GM23338 (cell line): ENCODE data around the gene RPS6KA3. TPM values are rescaled to one million over a fixed set of nuclear protein-coding genes. Genes with fewer than 3 reads are reported as not detected.

ENCODE experiments used
- EZH2 ChIP-seq: fragments of 200-600 bp; sonication (generic); IDR thresholded peaks from one replicate; pipeline ENCODE4 v1.8.0; 2017; ENCODE audit warnings: antibody characterized with exemption, mild to moderate bottlenecking, low read depth; ENCODE audit not compliant: unreplicated experiment
- EZH2phosphoT487 ChIP-seq: fragments of 200-600 bp; sonication (generic); IDR thresholded peaks from one replicate; pipeline ENCODE4 v1.8.1; 2018; ENCODE audit warnings: antibody characterized with exemption; ENCODE audit not compliant: unreplicated experiment
- NANOG ChIP-seq: IDR thresholded peaks from 2 replicates; pipeline ENCODE4 v1.6.1; 2016; ENCODE audit warnings: antibody characterized with exemption, borderline replicate concordance
- POLR2AphosphoS5 ChIP-seq: IDR thresholded peaks from 2 replicates; pipeline ENCODE4 v1.6.1; 2016; ENCODE audit warnings: antibody characterized with exemption, low read depth
- STAT1 ChIP-seq: IDR thresholded peaks from one replicate; pipeline ENCODE4 v1.6.1; 2016; ENCODE audit warnings: antibody characterized with exemption; ENCODE audit not compliant: unreplicated experiment
- ZNF114 ChIP-seq: fragments of 250-450 bp; sonication (Bioruptor Pico); IDR thresholded peaks from 2 replicates; pipeline ENCODE4 v1.5.0; 2020; ENCODE audit warnings: mild to moderate bottlenecking, moderate library complexity
- ZNF331 ChIP-seq: fragments of 250-450 bp; sonication (Bioruptor Pico); IDR thresholded peaks from 2 replicates; pipeline ENCODE4 v1.5.0; 2020; ENCODE audit warnings: low read depth, mild to moderate bottlenecking, moderate library complexity
- polyA plus RNA-seq: library from polyadenylated mRNA; unstranded; fragments of >200 nt; fragmentation: Nextera tagmentation; extraction: Ambion mirVana; gene quantifications from 2 replicates; pipeline ENCODE4 v1.2.1, GENCODE V29; 2016
- total RNA-seq: library from RNA; depleted of rRNA; stranded (reverse); fragments of >200 nt; shearing (Covaris generic); gene quantifications from 2 replicates; pipeline ENCODE4 v1.2.3, GENCODE V29; 2014
- TF ChIP-seq, protein P1 (sequence below): fragments of 250-450 bp; sonication (Bioruptor Pico); IDR thresholded peaks from 2 replicates; pipeline ENCODE4 v1.5.0; 2020; ENCODE audit warnings: mild to moderate bottlenecking, moderate library complexity
- TF ChIP-seq, protein P2 (sequence below): IDR thresholded peaks from 2 replicates; pipeline ENCODE4 v1.6.1; 2016; ENCODE audit warnings: antibody characterized with exemption

Gene RPS6KA3
- total and polyA plus RNA-seq, 2 experiments from 2014 or later, result 3.2 to 12.2 TPM

DNA sequence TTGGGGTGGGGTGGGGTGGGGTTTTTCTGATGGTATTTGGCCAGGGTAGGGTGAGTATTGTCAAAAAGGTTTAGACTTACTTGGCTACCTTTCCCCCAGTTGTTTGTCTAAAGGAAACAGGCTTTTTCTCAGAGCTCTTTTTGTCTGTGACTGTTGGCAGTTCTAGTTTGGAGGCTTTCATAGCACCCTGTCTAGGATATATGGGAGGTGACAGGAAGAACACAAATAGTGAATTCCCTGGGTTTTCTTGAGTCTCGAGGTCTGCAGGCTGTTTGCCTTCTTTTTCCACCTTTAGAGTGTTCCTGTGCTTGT lies 13.5 kb downstream of the RPS6KA3 start (continued):
- TF ChIP-seq, protein P1, sequence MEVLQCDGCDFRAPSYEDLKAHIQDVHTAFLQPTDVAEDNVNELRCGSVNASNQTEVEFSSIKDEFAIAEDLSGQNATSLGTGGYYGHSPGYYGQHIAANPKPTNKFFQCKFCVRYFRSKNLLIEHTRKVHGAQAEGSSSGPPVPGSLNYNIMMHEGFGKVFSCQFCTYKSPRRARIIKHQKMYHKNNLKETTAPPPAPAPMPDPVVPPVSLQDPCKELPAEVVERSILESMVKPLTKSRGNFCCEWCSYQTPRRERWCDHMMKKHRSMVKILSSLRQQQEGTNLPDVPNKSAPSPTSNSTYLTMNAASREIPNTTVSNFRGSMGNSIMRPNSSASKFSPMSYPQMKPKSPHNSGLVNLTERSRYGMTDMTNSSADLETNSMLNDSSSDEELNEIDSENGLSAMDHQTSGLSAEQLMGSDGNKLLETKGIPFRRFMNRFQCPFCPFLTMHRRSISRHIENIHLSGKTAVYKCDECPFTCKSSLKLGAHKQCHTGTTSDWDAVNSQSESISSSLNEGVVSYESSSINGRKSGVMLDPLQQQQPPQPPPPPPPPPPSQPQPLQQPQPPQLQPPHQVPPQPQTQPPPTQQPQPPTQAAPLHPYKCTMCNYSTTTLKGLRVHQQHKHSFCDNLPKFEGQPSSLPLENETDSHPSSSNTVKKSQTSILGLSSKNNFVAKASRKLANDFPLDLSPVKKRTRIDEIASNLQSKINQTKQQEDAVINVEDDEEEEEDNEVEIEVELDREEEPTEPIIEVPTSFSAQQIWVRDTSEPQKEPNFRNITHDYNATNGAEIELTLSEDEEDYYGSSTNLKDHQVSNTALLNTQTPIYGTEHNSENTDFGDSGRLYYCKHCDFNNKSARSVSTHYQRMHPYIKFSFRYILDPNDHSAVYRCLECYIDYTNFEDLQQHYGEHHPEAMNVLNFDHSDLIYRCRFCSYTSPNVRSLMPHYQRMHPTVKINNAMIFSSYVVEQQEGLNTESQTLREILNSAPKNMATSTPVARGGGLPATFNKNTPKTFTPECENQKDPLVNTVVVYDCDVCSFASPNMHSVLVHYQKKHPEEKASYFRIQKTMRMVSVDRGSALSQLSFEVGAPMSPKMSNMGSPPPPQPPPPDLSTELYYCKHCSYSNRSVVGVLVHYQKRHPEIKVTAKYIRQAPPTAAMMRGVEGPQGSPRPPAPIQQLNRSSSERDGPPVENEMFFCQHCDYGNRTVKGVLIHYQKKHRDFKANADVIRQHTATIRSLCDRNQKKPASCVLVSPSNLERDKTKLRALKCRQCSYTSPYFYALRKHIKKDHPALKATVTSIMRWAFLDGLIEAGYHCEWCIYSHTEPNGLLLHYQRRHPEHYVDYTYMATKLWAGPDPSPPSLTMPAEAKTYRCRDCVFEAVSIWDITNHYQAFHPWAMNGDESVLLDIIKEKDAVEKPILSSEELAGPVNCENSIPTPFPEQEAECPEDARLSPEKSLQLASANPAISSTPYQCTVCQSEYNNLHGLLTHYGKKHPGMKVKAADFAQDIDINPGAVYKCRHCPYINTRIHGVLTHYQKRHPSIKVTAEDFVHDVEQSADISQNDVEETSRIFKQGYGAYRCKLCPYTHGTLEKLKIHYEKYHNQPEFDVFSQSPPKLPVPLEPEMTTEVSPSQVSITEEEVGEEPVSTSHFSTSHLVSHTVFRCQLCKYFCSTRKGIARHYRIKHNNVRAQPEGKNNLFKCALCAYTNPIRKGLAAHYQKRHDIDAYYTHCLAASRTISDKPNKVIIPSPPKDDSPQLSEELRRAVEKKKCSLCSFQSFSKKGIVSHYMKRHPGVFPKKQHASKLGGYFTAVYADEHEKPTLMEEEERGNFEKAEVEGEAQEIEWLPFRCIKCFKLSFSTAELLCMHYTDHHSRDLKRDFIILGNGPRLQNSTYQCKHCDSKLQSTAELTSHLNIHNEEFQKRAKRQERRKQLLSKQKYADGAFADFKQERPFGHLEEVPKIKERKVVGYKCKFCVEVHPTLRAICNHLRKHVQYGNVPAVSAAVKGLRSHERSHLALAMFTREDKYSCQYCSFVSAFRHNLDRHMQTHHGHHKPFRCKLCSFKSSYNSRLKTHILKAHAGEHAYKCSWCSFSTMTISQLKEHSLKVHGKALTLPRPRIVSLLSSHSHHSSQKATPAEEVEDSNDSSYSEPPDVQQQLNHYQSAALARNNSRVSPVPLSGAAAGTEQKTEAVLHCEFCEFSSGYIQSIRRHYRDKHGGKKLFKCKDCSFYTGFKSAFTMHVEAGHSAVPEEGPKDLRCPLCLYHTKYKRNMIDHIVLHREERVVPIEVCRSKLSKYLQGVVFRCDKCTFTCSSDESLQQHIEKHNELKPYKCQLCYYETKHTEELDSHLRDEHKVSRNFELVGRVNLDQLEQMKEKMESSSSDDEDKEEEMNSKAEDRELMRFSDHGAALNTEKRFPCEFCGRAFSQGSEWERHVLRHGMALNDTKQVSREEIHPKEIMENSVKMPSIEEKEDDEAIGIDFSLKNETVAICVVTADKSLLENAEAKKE (CRISPR knock-in tag), result no peak
- no peak for TF ChIP-seq NANOG
- no peak for TF ChIP-seq EZH2
- TF ChIP-seq, protein P2, sequence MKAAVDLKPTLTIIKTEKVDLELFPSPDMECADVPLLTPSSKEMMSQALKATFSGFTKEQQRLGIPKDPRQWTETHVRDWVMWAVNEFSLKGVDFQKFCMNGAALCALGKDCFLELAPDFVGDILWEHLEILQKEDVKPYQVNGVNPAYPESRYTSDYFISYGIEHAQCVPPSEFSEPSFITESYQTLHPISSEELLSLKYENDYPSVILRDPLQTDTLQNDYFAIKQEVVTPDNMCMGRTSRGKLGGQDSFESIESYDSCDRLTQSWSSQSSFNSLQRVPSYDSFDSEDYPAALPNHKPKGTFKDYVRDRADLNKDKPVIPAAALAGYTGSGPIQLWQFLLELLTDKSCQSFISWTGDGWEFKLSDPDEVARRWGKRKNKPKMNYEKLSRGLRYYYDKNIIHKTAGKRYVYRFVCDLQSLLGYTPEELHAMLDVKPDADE, result no peak
- TF ChIP-seq ZNF331 (CRISPR knock-in tag), result no peak
- no peak for TF ChIP-seq EZH2phosphoT487
- TF ChIP-seq STAT1, result no peak
- no peak for TF ChIP-seq POLR2AphosphoS5
- TF ChIP-seq ZNF114 (CRISPR knock-in tag), result no peak
